PC-9 (cell line): ENCODE data around the gene IP6K2. TPM values are rescaled to one million over a fixed set of nuclear protein-coding genes. Genes with fewer than 3 reads are reported as not detected.

Experiments used
- BruUV-seq: library from RNA; stranded (reverse); fragments of 400-500 nt; replicated peaks from 2 replicates; lab custom pipeline; 2021; lab: Mats Ljungman, UMichigan
- CTCF ChIA-PET: fragments of 300-600 bp; sonication (Branson Sonifier 250); formaldehyde crosslinking; loops from one replicate; lab custom pipeline; 2022; ENCODE audit warnings: antibody characterized with exemption; lab: Charles Lee
- POLR2A ChIA-PET: fragments of 300-600 bp; sonication (Branson Sonifier 250); formaldehyde crosslinking; loops from one replicate; lab custom pipeline; 2022; ENCODE audit warnings: antibody characterized with exemption; ENCODE audit not compliant: unreplicated experiment; lab: Charles Lee
- DNase-seq, 2 experiments: peaks; one replicate each; pipeline versions ENCODE4 v3.0.0 to v3.0.0-alpha.2; 2015 to 2022; ENCODE audit warnings: mixed read lengths in 1 of 2
- H2AFZ ChIP-seq: fragments of 200-600 bp; sonication (generic); 2 replicates; pipeline ENCODE4 v1.8.1; 2017; ENCODE audit warnings: antibody characterized with exemption
- H3F3A ChIP-seq: fragments of 200-600 bp; sonication (generic); 2 replicates; pipeline ENCODE4 v1.8.1; 2017; ENCODE audit warnings: antibody characterized with exemption, mild to moderate bottlenecking, low read depth; ENCODE audit not compliant: insufficient read depth
- H3K27ac ChIP-seq: fragments of 200-600 bp; sonication (generic); 2 replicates; pipeline ENCODE4 v1.6.1; 2016; ENCODE audit warnings: mixed run types
- H3K27me3 ChIP-seq: fragments of 200-600 bp; sonication (generic); 2 replicates; pipeline ENCODE4 v1.6.1; 2016; ENCODE audit warnings: low read depth, mixed run types; ENCODE audit not compliant: insufficient read depth
- H3K36me3 ChIP-seq: fragments of 200-600 bp; sonication (generic); 2 replicates; pipeline ENCODE4 v1.6.1; 2016; ENCODE audit warnings: low read depth, mixed run types
- H3K4me1 ChIP-seq: fragments of 200-600 bp; sonication (generic); replicated peaks from 2 replicates; pipeline ENCODE4 v1.6.1; 2016; ENCODE audit warnings: mixed run types; ENCODE audit not compliant: insufficient read depth
- H3K4me2 ChIP-seq: fragments of 200-600 bp; sonication (generic); 2 replicates; pipeline ENCODE4 v1.6.1; 2017; ENCODE audit warnings: mixed run types
- H3K4me3 ChIP-seq: fragments of 200-600 bp; sonication (generic); 2 replicates; pipeline ENCODE4 v1.6.1; 2016; ENCODE audit warnings: mixed run types
- H3K79me2 ChIP-seq: fragments of 200-600 bp; sonication (generic); 2 replicates; pipeline ENCODE4 v1.6.1; 2017; ENCODE audit warnings: low read depth, mixed run types
- H3K9me2 ChIP-seq: fragments of 200-600 bp; sonication (generic); 2 replicates; pipeline ENCODE4 v1.8.1; 2017; ENCODE audit warnings: mild to moderate bottlenecking; ENCODE audit not compliant: insufficient read depth
- H3K9me3 ChIP-seq: fragments of 200-600 bp; sonication (generic); 2 replicates; pipeline ENCODE4 v1.8.1; 2016; ENCODE audit warnings: low read depth; ENCODE audit not compliant: insufficient read depth
- H4K20me1 ChIP-seq: fragments of 200-600 bp; sonication (generic); 2 replicates; pipeline ENCODE4 v1.8.1; 2017; ENCODE audit not compliant: insufficient read depth
- EZH2 ChIP-seq: fragments of 200-600 bp; sonication (generic); IDR thresholded peaks from 2 replicates; pipeline ENCODE4 v1.8.0; 2017; ENCODE audit warnings: antibody characterized with exemption, low read depth
- intact Hi-C: fragments of 100-400 bp; cut with micrococcal nuclease; formaldehyde crosslinking; loops from one replicate; pipeline ENCODE4 v1.10.0; 2022; ENCODE audit not compliant: unreplicated experiment
- total RNA-seq: library from RNA; stranded (reverse); gene quantifications from 2 replicates; pipeline ENCODE4 v1.2.3, GENCODE V29; 2021
- TF ChIP-seq, protein P1 (sequence below): fragments of 200-600 bp; sonication (generic); conservative IDR thresholded peaks from 2 replicates; pipeline ENCODE4 v1.6.1; 2017; ENCODE audit warnings: mixed run types, antibody characterized with exemption, mild to moderate bottlenecking, moderate library complexity

Gene IP6K2
- total RNA-seq, 1 experiment from 2014 or later, result 123 TPM

DNA sequence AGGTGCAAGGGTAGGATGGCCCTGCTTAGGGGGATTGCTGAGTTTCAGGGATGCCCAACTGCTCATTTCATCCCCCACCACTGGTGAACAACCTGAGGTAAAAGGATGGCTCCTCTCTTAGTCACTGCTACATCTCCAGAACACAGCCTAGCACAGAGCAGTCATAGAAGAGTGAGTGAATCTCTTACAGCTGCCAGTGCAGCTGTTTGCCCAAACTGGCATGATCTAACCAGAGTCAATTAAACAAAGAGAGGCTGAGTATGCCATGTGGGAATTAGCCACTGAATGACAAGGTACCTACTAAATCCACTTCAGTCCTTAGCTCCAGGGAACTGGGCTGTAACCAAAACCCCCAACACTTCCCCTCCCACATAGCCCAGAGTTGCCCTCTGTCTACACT, 24.5 kb downstream of the IP6K2 start:
- H2AFZ ChIP-seq, result no peak overlapping the region
- intact Hi-C loops, result no loop called here
- H3K27me3 ChIP-seq, result no peaks in the 10 kb centered on the region
- TF ChIP-seq EZH2, result no peak
- TF ChIP-seq, protein P1, sequence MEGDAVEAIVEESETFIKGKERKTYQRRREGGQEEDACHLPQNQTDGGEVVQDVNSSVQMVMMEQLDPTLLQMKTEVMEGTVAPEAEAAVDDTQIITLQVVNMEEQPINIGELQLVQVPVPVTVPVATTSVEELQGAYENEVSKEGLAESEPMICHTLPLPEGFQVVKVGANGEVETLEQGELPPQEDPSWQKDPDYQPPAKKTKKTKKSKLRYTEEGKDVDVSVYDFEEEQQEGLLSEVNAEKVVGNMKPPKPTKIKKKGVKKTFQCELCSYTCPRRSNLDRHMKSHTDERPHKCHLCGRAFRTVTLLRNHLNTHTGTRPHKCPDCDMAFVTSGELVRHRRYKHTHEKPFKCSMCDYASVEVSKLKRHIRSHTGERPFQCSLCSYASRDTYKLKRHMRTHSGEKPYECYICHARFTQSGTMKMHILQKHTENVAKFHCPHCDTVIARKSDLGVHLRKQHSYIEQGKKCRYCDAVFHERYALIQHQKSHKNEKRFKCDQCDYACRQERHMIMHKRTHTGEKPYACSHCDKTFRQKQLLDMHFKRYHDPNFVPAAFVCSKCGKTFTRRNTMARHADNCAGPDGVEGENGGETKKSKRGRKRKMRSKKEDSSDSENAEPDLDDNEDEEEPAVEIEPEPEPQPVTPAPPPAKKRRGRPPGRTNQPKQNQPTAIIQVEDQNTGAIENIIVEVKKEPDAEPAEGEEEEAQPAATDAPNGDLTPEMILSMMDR, result no peak
- ChIA-PET POLR2A (no interaction called here), CTCF (no interaction called here)
- no TSS peak for BruUV-seq
- H3K4me1 ChIP-seq, result peaks cover 18% of the 10 kb centered on the region
- H3K9me3 ChIP-seq, result no peaks in the 10 kb centered on the region
- H3K9me2 ChIP-seq, result no peaks in the 10 kb centered on the region
- H3K36me3 ChIP-seq, result peaks cover 13% of the 10 kb centered on the region
- peaks cover 33% of the 10 kb centered on the region for H3K79me2 ChIP-seq
- H3F3A ChIP-seq, result peaks cover 51% of the 10 kb centered on the region
- H4K20me1 ChIP-seq, result peaks cover 55% of the 10 kb centered on the region
- no peak overlapping the region for H3K4me2 ChIP-seq
- no peak overlapping the region for H3K27ac ChIP-seq
- H3K4me3 ChIP-seq, result no peak overlapping the region
- DNase-seq, result no peak

DNA sequence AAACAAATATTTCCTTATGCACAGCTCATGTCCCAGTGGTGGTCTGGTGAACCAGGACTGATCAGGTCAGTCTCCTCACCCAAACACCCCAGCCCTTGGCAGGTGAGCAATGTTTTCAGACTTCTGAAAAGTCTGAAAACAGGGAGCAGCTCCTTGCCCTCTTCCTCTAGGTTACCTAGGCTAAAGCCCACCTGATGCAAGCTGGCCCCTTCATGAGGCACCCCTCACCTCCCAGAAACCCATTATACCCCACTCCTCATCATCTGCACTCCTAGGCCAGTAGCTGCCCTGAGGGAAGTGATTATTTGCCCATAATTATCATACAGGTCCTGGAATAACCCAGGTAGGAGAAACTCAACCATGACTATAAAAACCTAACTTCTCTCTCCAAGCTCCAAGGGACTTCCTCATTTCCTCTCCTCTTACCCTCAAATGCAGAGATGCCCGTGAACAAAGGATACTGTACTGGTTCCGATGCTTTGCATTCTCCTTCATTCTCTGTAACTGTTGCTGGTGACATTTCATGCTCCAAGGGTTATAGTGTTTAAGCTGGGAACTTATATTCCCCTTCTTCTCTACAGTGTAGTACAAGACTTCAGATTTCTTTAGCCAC, 26.1 kb downstream of the IP6K2 start:
- Histone ChIP-seq H3K9me3 (no peaks in the 10 kb centered on the region), H3K36me3 (peaks cover 13% of the 10 kb centered on the region), H3K4me1 (peaks cover 18% of the 10 kb centered on the region), H3F3A (peaks cover 49% of the 10 kb centered on the region), H3K9me2 (no peaks in the 10 kb centered on the region), H3K4me3 (no peak overlapping the region), H4K20me1 (peaks cover 42% of the 10 kb centered on the region), H3K4me2 (no peak overlapping the region), H3K27ac (no peak overlapping the region), H3K27me3 (no peaks in the 10 kb centered on the region), H2AFZ (no peak overlapping the region), H3K79me2 (peaks cover 20% of the 10 kb centered on the region; the same call in 1 of the 2 replicates)
- ChIA-PET CTCF (interaction anchor here (0.7 kb wide), 1 partner anchor 498 kb away, joined by 3 read pairs; no protein-coding TSS in a partner anchor), POLR2A (interaction anchor here (0.6 kb wide), 1 partner anchor 29 kb away, joined by 4 read pairs; no protein-coding TSS in a partner anchor)
- BruUV-seq, result no TSS peak
- intact Hi-C loops, result no loop called here
- DNase-seq, result no peak
- TF ChIP-seq EZH2, result no peak
- TF ChIP-seq, protein P1, result no peak

DNA sequence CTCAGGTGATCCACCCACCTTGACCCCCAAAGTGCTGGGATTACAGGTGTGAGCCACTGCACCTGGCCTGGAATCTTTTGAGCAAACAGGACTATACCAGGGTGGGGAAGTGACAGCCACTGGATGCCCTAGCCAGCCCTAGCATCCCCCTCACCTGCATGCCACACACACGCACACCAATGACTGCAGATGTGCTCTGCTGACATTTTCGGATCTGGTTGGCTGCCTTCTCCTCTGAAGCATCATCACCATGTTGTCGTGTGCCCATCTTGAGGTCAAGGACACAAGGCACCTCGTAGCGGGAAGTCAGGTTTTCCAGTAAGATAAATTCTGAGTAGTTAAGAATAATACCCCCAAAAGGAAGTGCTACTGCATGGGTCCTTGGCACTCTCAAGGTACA, 27.6 kb downstream of the IP6K2 start:
- intact Hi-C loops, result no loop called here
- Histone ChIP-seq H3K27me3 (no peaks in the 10 kb centered on the region), H3K27ac (no peak overlapping the region), H3K36me3 (peaks cover 10% of the 10 kb centered on the region), H2AFZ (no peak overlapping the region), H3K9me2 (no peaks in the 10 kb centered on the region), H3F3A (peaks cover 37% of the 10 kb centered on the region), H3K9me3 (no peaks in the 10 kb centered on the region), H4K20me1 (peaks cover 30% of the 10 kb centered on the region), H3K4me1 (peaks cover 12% of the 10 kb centered on the region), H3K4me2 (no peak overlapping the region), H3K79me2 (peaks cover 29% of the 10 kb centered on the region), H3K4me3 (no peak overlapping the region)
- CTCF ChIA-PET, result no interaction called here
- POLR2A ChIA-PET, result no interaction called here
- no TSS peak for BruUV-seq
- TF ChIP-seq EZH2, result no peak
- TF ChIP-seq, protein P1, result no peak
- no peak for DNase-seq
